HepG2 (cell line): ENCODE results near the gene AIMP2. TPM values are rescaled to one million over a fixed set of nuclear protein-coding genes. Genes with fewer than 3 reads are reported as not detected.

ENCODE experiments used
- ATAC-seq: fragments of 200-7000 bp; cut with Tn5 transposase; 3 replicates; pipeline ENCODE4 v1.9.1; 2020; ENCODE audit warnings: mild to moderate bottlenecking, moderate library complexity
- BruUV-seq: library from RNA; stranded (reverse); fragments of 400-500 nt; replicated peaks from 2 replicates; lab custom pipeline; 2021; lab: Mats Ljungman, UMichigan
- CTCF ChIA-PET: fragments of 300-600 bp; formaldehyde crosslinking; extraction: SDS; loops from one replicate; lab custom pipeline; 2021; ENCODE audit warnings: low total read pairs, inconsistent platforms, low intra/inter-chr PET ratio; lab: Yijun Ruan, JAX
- POLR2A ChIA-PET: fragments of 350-600 bp; sonication (Branson Sonifier 250); formaldehyde crosslinking; loops from one replicate; lab custom pipeline; 2020; ENCODE audit warnings: antibody characterized with exemption, inconsistent platforms; lab: Yijun Ruan, JAX
- DNase-seq: peaks from one replicate; pipeline ENCODE4 v3.0.0-alpha.2; 2015; ENCODE audit warnings: low spot score
- FAIRE-seq: peaks from 3 replicates; lab custom pipeline; 2011; peaks lifted over from hg19 to GRCh38; lab: Jason Lieb, UNC
- H2AFZ ChIP-seq: one replicate; pipeline ENCODE4 v1.6.1; 2011; ENCODE audit warnings: low read length, inconsistent platforms
- H3K27ac ChIP-seq: fragments of 300-600 bp; 3 replicates; pipeline ENCODE4 v1.8.0; 2011; ENCODE audit warnings: mixed run types, mild to moderate bottlenecking, mixed read lengths, low read length, inconsistent platforms; ENCODE audit not compliant: insufficient read depth; ENCODE audit errors: extremely low read length
- H3K27me3 ChIP-seq, 2 experiments: fragments of 200-600 bp in 1 of 2; 2 replicates in 1 of 2; 3 replicates in 1 of 2; pipeline versions ENCODE4 v1.6.0 to v1.8.0; 2011; ENCODE audit warnings: low read length in 2 of 2, mild to moderate bottlenecking in 2 of 2, moderate library complexity in 2 of 2, inconsistent platforms in 1 of 2; ENCODE audit not compliant: insufficient read depth in 2 of 2, control insufficient read depth in 1 of 2
- H3K36me3 ChIP-seq, 2 experiments: fragments of 200-600 bp in 1 of 2; replicated peaks in 1 of 2; 2 replicates in 1 of 2; 3 replicates in 1 of 2; pipeline versions ENCODE4 v1.5.1 to v1.8.0; 2011; ENCODE audit warnings: low read length in 2 of 2, inconsistent platforms in 1 of 2; ENCODE audit not compliant: insufficient read depth in 2 of 2, control insufficient read depth in 1 of 2
- H3K4me1 ChIP-seq: 2 replicates; pipeline ENCODE4 v1.5.1; 2012; ENCODE audit warnings: low read length, inconsistent platforms; ENCODE audit not compliant: insufficient read depth
- H3K4me2 ChIP-seq: 2 replicates; pipeline ENCODE4 v1.6.0; 2011; ENCODE audit warnings: low read depth, low read length, inconsistent platforms
- H3K4me3 ChIP-seq, 3 experiments: fragments of 200-600 bp in 1 of 3; sonication (generic), shearing (Covaris generic) in 1 of 3; replicated peaks in 1 of 3; 2 replicates each; pipeline ENCODE4 v1.5.1; 2011 to 2016; ENCODE audit warnings: low read length in 3 of 3, inconsistent platforms in 2 of 3, low read depth in 2 of 3, mild to moderate bottlenecking in 2 of 3, control low read depth in 1 of 3, mixed read lengths in 1 of 3; ENCODE audit not compliant: insufficient read depth in 1 of 3
- H3K79me2 ChIP-seq: one replicate; pipeline ENCODE4 v1.6.1; 2011; ENCODE audit warnings: low read length, inconsistent platforms; ENCODE audit not compliant: insufficient read depth
- H3K9ac ChIP-seq: 2 replicates; pipeline ENCODE4 v1.6.0; 2011; ENCODE audit warnings: mild to moderate bottlenecking, low read depth, low read length, inconsistent platforms; ENCODE audit not compliant: insufficient read depth
- H3K9me3 ChIP-seq: 2 replicates; pipeline ENCODE4 v1.5.1; 2012; ENCODE audit warnings: mild to moderate bottlenecking, low read length
- H4K20me1 ChIP-seq: 2 replicates; pipeline ENCODE4 v1.6.0; 2011; ENCODE audit warnings: inconsistent platforms, mild to moderate bottlenecking, low read length, moderate library complexity; ENCODE audit not compliant: insufficient read depth
- ZBTB33 ChIP-seq: sonication (generic); formaldehyde crosslinking; IDR thresholded peaks from 2 replicates; pipeline ENCODE4 v1.4.0; 2020; ENCODE audit warnings: missing genetic modification reagents
- WGBS: methylation state at CpG from one replicate; pipeline ENCODE4 v1.1.6; 2017; ENCODE audit warnings: low lambda C conversion rate; 5-methylcytosine and 5-hydroxymethylcytosine counted together
- in situ Hi-C: cut with HindIII; loops from 2 replicates; pipeline ENCODE4 v1.10.0; 2017; ENCODE audit warnings: low pct_unique_long_range_greater_than_20kb; ENCODE audit not compliant: extremely low pct_ligation_motif_present
- intact Hi-C: fragments of 100-400 bp; cut with micrococcal nuclease; formaldehyde crosslinking; loops from one replicate; pipeline ENCODE4 v1.10.0; 2022; ENCODE audit not compliant: unreplicated experiment
- polyA plus RNA-seq, 8 experiments: library from polyadenylated mRNA; depleted of rRNA in 3 of 8; stranded (reverse) in 7 of 8; unstranded in 1 of 8; fragments of >200 nt; fragmentation: Illumina TruSeq in 4 of 8; extraction: Trizol in 4 of 8; gene quantifications; 2 replicates each; pipeline versions ENCODE4 v1.2.1 to v1.2.3, GENCODE V29; 2011 to 2016; ENCODE audit warnings: low read depth in 4 of 8, missing spikeins in 1 of 8, mixed read lengths in 1 of 8; ENCODE audit not compliant: insufficient read depth in 1 of 8
- total RNA-seq, 5 experiments: library from RNA; depleted of rRNA; stranded (reverse); fragments of >200 nt; fragmentation: Illumina TruSeq; extraction: Trizol; gene quantifications; 2 replicates each; pipeline ENCODE4 v1.2.3, GENCODE V29; 2016; ENCODE audit warnings: low read depth in 1 of 5
- TF ChIP-seq, protein P1 (sequence below): sonication (generic); formaldehyde crosslinking; conservative IDR thresholded peaks from 2 replicates; pipeline ENCODE4 v1.8.0; 2022; ENCODE audit warnings: mild to moderate bottlenecking, moderate library complexity, missing genetic modification reagents

Gene AIMP2
- total and polyA plus RNA-seq, 2 of the 13 experiments (the other 11 are each of a cell fraction or from before 2014, with no cell fraction given): 38.2 to 84.9 TPM

DNA sequence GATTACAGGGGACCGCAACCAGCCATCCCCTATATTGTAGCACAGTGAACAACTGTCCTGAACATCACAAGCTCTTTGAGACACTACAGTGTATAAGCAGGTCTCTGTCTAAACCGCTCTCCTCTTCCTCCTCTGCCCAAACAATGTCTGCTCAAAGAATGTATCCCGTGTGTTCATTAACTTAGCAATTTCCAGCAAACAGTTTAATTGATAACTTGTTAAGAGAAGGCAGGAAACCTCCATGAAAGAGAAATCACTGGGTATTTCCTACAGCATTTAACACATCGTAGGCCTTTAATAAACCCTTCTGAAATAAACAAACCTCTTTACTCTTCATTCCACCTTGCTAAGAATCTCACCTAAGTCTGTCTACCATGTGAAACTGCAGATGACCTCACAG is 1.7 kb upstream of the AIMP2 start:
- in situ Hi-C loops: loop anchor here (10.0 kb wide), 1 partner anchor 317 kb away; no protein-coding TSS in a partner anchor

More for the DNA sequence above, 1.7 kb upstream of the AIMP2 start:
- Histone ChIP-seq H3K4me2 (peak overlapping the region; percentile 95), H3K27me3 (no peaks in the 10 kb centered on the region; a peak in 1 of 5 replicates), H2AFZ (no peak overlapping the region), H3K9me3 (no peaks in the 10 kb centered on the region), H3K79me2 (peaks cover 27% of the 10 kb centered on the region), H4K20me1 (no peaks in the 10 kb centered on the region), H3K9ac (peak overlapping the region; percentile 87), H3K4me3 (peak overlapping the region in 1 of 3 experiments; percentile 88; a peak in 2 of 6 replicates), H3K4me1 (peaks cover 35% of the 10 kb centered on the region), H3K27ac (peak overlapping the region; percentile 43), H3K36me3 (no peaks in the 10 kb centered on the region; a peak in 2 of 5 replicates)
- BruUV-seq: no TSS peak
- DNase-seq (peak; percentile 21), ATAC-seq (no peak), FAIRE-seq (no peak)
- intact Hi-C loops: no loop called here
- ChIA-PET POLR2A (interaction anchor here (2.1 to 2.8 kb wide), 3 partner anchors 44 to 125 kb away, joined by 5 to 21 read pairs (median 16); no protein-coding TSS in a partner anchor), CTCF (no interaction called here)
- TF ChIP-seq ZBTB33 (CRISPR knock-in tag): 0 out of 2 replicates have a peak, but pooled peaks have one; percentile 10
- TF ChIP-seq, protein P1, sequence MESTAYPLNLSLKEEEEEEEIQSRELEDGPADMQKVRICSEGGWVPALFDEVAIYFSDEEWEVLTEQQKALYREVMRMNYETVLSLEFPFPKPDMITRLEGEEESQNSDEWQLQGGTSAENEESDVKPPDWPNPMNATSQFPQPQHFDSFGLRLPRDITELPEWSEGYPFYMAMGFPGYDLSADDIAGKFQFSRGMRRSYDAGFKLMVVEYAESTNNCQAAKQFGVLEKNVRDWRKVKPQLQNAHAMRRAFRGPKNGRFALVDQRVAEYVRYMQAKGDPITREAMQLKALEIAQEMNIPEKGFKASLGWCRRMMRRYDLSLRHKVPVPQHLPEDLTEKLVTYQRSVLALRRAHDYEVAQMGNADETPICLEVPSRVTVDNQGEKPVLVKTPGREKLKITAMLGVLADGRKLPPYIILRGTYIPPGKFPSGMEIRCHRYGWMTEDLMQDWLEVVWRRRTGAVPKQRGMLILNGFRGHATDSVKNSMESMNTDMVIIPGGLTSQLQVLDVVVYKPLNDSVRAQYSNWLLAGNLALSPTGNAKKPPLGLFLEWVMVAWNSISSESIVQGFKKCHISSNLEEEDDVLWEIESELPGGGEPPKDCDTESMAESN: no peak
- 64% methylated on average over 4 of the region's 4 CpGs for WGBS
